Endothelial cell of umbilical vein (primary cell): ENCODE measurements around the gene ZNF813. TPM values are rescaled to one million over a fixed set of nuclear protein-coding genes. Genes with fewer than 3 reads are reported as not detected.
"Not testable (repeated sequence)": the region's sequence is repeated elsewhere in the genome, so short reads cannot be mapped to it uniquely, and the experiment has no call there.

Experiments
- BruUV-seq: library from RNA; stranded (reverse); fragments of 400-500 nt; replicated peaks from 2 replicates; lab custom pipeline; 2021; lab: Mats Ljungman, UMichigan
- CTCF ChIA-PET: fragments of 300-600, 350-600 bp; sonication (Branson Sonifier 250); formaldehyde crosslinking; loops from one replicate; lab custom pipeline; 2021; ENCODE audit warnings: antibody characterized with exemption, inconsistent platforms; lab: Charles Lee
- POLR2A ChIA-PET: fragments of 300-600, 350-600 bp; sonication (Branson Sonifier 250); formaldehyde crosslinking; loops from one replicate; lab custom pipeline; 2021; ENCODE audit warnings: antibody characterized with exemption, inconsistent platforms; lab: Charles Lee
- DNase-seq: peaks from one replicate; pipeline ENCODE4 v3.0.0-alpha.2; 2011; ENCODE audit warnings: low read depth, low spot score
- FAIRE-seq: peaks from 2 replicates; lab custom pipeline; 2011; peaks lifted over from hg19 to GRCh38; lab: Jason Lieb, UNC
- H2AFZ ChIP-seq: 2 replicates; pipeline ENCODE4 v1.6.0; 2012; ENCODE audit warnings: low read depth, low read length, control low read depth, inconsistent platforms
- H3K27ac ChIP-seq: 2 replicates; pipeline ENCODE4 v1.5.1; 2011; ENCODE audit warnings: low read depth, mild to moderate bottlenecking, control low read depth, low read length, moderate library complexity; ENCODE audit not compliant: insufficient read depth
- H3K27me3 ChIP-seq, 2 experiments: 2 replicates each; pipeline versions ENCODE4 v1.6.0 to v1.6.1; 2011; ENCODE audit warnings: low read length in 2 of 2, mixed read lengths in 1 of 2; ENCODE audit not compliant: control insufficient read depth in 2 of 2, insufficient read depth in 2 of 2
- H3K36me3 ChIP-seq, 2 experiments: 2 replicates in 1 of 2; 3 replicates in 1 of 2; pipeline ENCODE4 v1.5.1; 2011; ENCODE audit warnings: low read length in 2 of 2, mild to moderate bottlenecking in 1 of 2, moderate library complexity in 1 of 2; ENCODE audit not compliant: control insufficient read depth in 2 of 2, insufficient read depth in 2 of 2; ENCODE audit errors: extremely low read depth in 1 of 2
- H3K4me1 ChIP-seq: 3 replicates; pipeline ENCODE4 v1.5.1; 2011; ENCODE audit warnings: mild to moderate bottlenecking, low read length; ENCODE audit not compliant: control insufficient read depth, insufficient read depth; ENCODE audit errors: extremely low read depth
- H3K4me2 ChIP-seq: 2 replicates; pipeline ENCODE4 v1.6.1; 2011; ENCODE audit warnings: low read length, control low read depth, mixed read lengths; ENCODE audit not compliant: insufficient read depth
- H3K4me3 ChIP-seq, 3 experiments: fragments of 200-600 bp in 1 of 3; sonication (generic), shearing (Covaris generic) in 1 of 3; replicated peaks in 1 of 3; 2 replicates each; pipeline ENCODE4 v1.5.1; 2011 to 2016; ENCODE audit warnings: control low read depth in 3 of 3, low read length in 3 of 3, mild to moderate bottlenecking in 2 of 3, inconsistent platforms in 1 of 3, low read depth in 1 of 3, moderate library complexity in 1 of 3; ENCODE audit not compliant: insufficient read depth in 1 of 3
- H3K79me2 ChIP-seq: 2 replicates; pipeline ENCODE4 v1.6.0; 2012; ENCODE audit warnings: low read length, inconsistent platforms; ENCODE audit not compliant: control insufficient read depth, insufficient read depth
- H3K9ac ChIP-seq: replicated peaks from 2 replicates; pipeline ENCODE3; 2011; ENCODE audit warnings: low read length, control low read depth; ENCODE audit not compliant: insufficient read depth; ENCODE audit errors: extremely low read depth
- H3K9me1 ChIP-seq: replicated peaks from 3 replicates; pipeline ENCODE4 v1.6.0; 2011; ENCODE audit warnings: mild to moderate bottlenecking, low read length; ENCODE audit not compliant: control insufficient read depth, insufficient read depth; ENCODE audit errors: extremely low read depth
- H3K9me3 ChIP-seq: replicated peaks from 2 replicates; pipeline ENCODE4 v1.5.1; 2012; ENCODE audit warnings: low read length, inconsistent platforms; ENCODE audit not compliant: control insufficient read depth, insufficient read depth
- H4K20me1 ChIP-seq: replicated peaks from 2 replicates; pipeline ENCODE3; 2011; ENCODE audit warnings: mild to moderate bottlenecking, low read length; ENCODE audit not compliant: control insufficient read depth, insufficient read depth; ENCODE audit errors: extremely low read depth
- dilution Hi-C: fragments of 300-500 bp; cut with MboI; formaldehyde crosslinking; loops from one replicate; pipeline ENCODE4 v1.15.0; 2019; ENCODE audit warnings: low sequenced_read_pairs; ENCODE audit not compliant: extremely low pct_ligation_motif_present
- intact Hi-C: fragments of 100-400 bp; cut with micrococcal nuclease; formaldehyde crosslinking; loops from one replicate; pipeline ENCODE4 v1.10.0; 2022
- polyA plus RNA-seq, 4 experiments: library from polyadenylated mRNA; depleted of rRNA in 3 of 4; stranded (reverse) in 3 of 4; unstranded in 1 of 4; fragments of >200 nt; gene quantifications; 2 replicates each; pipeline versions ENCODE4 v1.2.1 to v1.2.3, GENCODE V29; 2011 to 2012; ENCODE audit warnings: missing spikeins in 1 of 4
- total RNA-seq: library from RNA; stranded (reverse); gene quantifications from 2 replicates; pipeline ENCODE4 v1.2.3, GENCODE V29; 2021

ZNF813 gene
- total and polyA plus RNA-seq, 2 donors (not counting 3 experiments of a cell fraction or from before 2014, with no cell fraction given) = 0.47 to 2.3 TPM

- dilution Hi-C loops = not testable (repeated sequence)
These were observed 35.6 kb downstream of the ZNF813 start for GRCh38 chr19:53503151-53503550.

GRCh38 chr19:53503671-53504364 is 36.3 kb downstream of the ZNF813 start:
- H3K27ac ChIP-seq, H3K4me3 ChIP-seq, H3K4me2 ChIP-seq, dilution Hi-C loops, FAIRE-seq, H3K27me3 ChIP-seq, H4K20me1 ChIP-seq, DNase-seq, H3K9me3 ChIP-seq, intact Hi-C loops, H3K9me1 ChIP-seq, H3K36me3 ChIP-seq, H3K9ac ChIP-seq, H3K4me1 ChIP-seq, H2AFZ ChIP-seq, POLR2A ChIA-PET, BruUV-seq, H3K79me2 ChIP-seq: not testable (repeated sequence)
- CTCF ChIA-PET = interaction anchor here (0.6 kb wide), 1 partner anchor 79 kb away, joined by 3 read pairs; no protein-coding TSS in a partner anchor

More at GRCh38 chr19:53503151-53503550, 35.6 kb downstream of the ZNF813 start:
- H3K36me3 ChIP-seq, CTCF ChIA-PET, H3K9me3 ChIP-seq, H3K27me3 ChIP-seq, H3K27ac ChIP-seq, DNase-seq, H3K4me3 ChIP-seq, H2AFZ ChIP-seq, H4K20me1 ChIP-seq, BruUV-seq, POLR2A ChIA-PET, intact Hi-C loops, FAIRE-seq, H3K9me1 ChIP-seq, H3K4me2 ChIP-seq, H3K9ac ChIP-seq, H3K4me1 ChIP-seq, H3K79me2 ChIP-seq: not testable (repeated sequence)
